ENCODE measurements around the gene HEPN1. TPM values are rescaled to one million over a fixed set of nuclear protein-coding genes. Genes with fewer than 3 reads are reported as not detected.

Gene HEPN1
- total RNA-seq, 1 donor: under 0.01 TPM

GRCh38 chr11:124917115-124917637 is 1.9 kb upstream of the HEPN1 start:
- DNase-seq (ENCODE audit: insufficient read length, low spot score, missing footprints): no peak
- H3K4me1 ChIP-seq (ENCODE audit: insufficient read depth, low read length): peaks cover 5% of the 10 kb centered on the region
- H3K27me3 ChIP-seq (ENCODE audit: insufficient read depth, low read length): no peaks in the 10 kb centered on the region
- H3K36me3 ChIP-seq (ENCODE audit: insufficient read depth, low read length): no peaks in the 10 kb centered on the region
- no peak overlapping the region for H3K4me3 ChIP-seq (ENCODE audit: insufficient read depth, low read length)
- H3K79me2 ChIP-seq (ENCODE audit: insufficient read depth, low read length): no peaks in the 10 kb centered on the region
- TF ChIP-seq CTCF (IDR thresholded peaks at IDR 0.05; ENCODE audit: extremely low read depth, low read depth, low read length): no peak
- H4K20me1 ChIP-seq (ENCODE audit: insufficient read depth, low read length): no peaks in the 10 kb centered on the region
- H2AFZ ChIP-seq (ENCODE audit: low read length): no peak overlapping the region
- no peak overlapping the region for H3K27ac ChIP-seq (ENCODE audit: low read depth, low read length)
- no peak overlapping the region for H3K4me2 ChIP-seq (ENCODE audit: insufficient read depth, low read length)
- H3K9me3 ChIP-seq (ENCODE audit: low read depth, low read length): no peaks in the 10 kb centered on the region

GRCh38 chr11:124919898-124920297 is 848 bp downstream of the HEPN1 start:
- Histone ChIP-seq H3K79me2 (ENCODE audit: insufficient read depth, low read length) (no peaks in the 10 kb centered on the region), H3K4me3 (ENCODE audit: insufficient read depth, low read length) (no peak overlapping the region), H4K20me1 (ENCODE audit: insufficient read depth, low read length) (no peaks in the 10 kb centered on the region), H3K4me1 (ENCODE audit: insufficient read depth, low read length) (peaks cover 5% of the 10 kb centered on the region), H2AFZ (ENCODE audit: low read length) (no peak overlapping the region), H3K27me3 (ENCODE audit: insufficient read depth, low read length) (no peaks in the 10 kb centered on the region), H3K4me2 (ENCODE audit: insufficient read depth, low read length) (no peak overlapping the region), H3K27ac (ENCODE audit: low read depth, low read length) (no peak overlapping the region), H3K9me3 (ENCODE audit: low read depth, low read length) (no peaks in the 10 kb centered on the region), H3K36me3 (ENCODE audit: insufficient read depth, low read length) (no peaks in the 10 kb centered on the region)
- no peak for DNase-seq (ENCODE audit: insufficient read length, low spot score, missing footprints)
- no peak for TF ChIP-seq CTCF (IDR thresholded peaks at IDR 0.05; ENCODE audit: extremely low read depth, low read depth, low read length)

- Histone ChIP-seq H3K4me3 (ENCODE audit: insufficient read depth, low read length) (peak overlapping the region; percentile 68), H3K27ac (ENCODE audit: low read depth, low read length) (no peak overlapping the region)
Measured at GRCh38 chr11:124920356-124920755, 1.3 kb downstream of the HEPN1 start.

More at GRCh38 chr11:124920356-124920755, 1.3 kb downstream of the HEPN1 start:
- Histone ChIP-seq H3K9me3 (ENCODE audit: low read depth, low read length) (no peaks in the 10 kb centered on the region), H3K79me2 (ENCODE audit: insufficient read depth, low read length) (no peaks in the 10 kb centered on the region), H3K27me3 (ENCODE audit: insufficient read depth, low read length) (no peaks in the 10 kb centered on the region), H4K20me1 (ENCODE audit: insufficient read depth, low read length) (no peaks in the 10 kb centered on the region), H3K4me2 (ENCODE audit: insufficient read depth, low read length) (peak overlapping the region; percentile 79), H3K4me1 (ENCODE audit: insufficient read depth, low read length) (peaks cover 5% of the 10 kb centered on the region), H2AFZ (ENCODE audit: low read length) (peak overlapping the region; percentile 67), H3K36me3 (ENCODE audit: insufficient read depth, low read length) (no peaks in the 10 kb centered on the region)
- DNase-seq (ENCODE audit: insufficient read length, low spot score, missing footprints): no peak
- TF ChIP-seq CTCF (IDR thresholded peaks at IDR 0.05; ENCODE audit: extremely low read depth, low read depth, low read length): no peak

Data from osteoblast (primary cell).